GM13976 (cell line): Measurements from ENCODE around the gene ANKRD66.
A peak's percentile ranks its signal among the peaks of the same experiment; 100 is the strongest.

ENCODE experiments used
- DNase-seq: peaks from one replicate; pipeline ENCODE4 v3.0.0; 2012; ENCODE audit warnings: low spot score
- CTCF ChIP-seq: IDR thresholded peaks from 2 replicates; pipeline ENCODE4 v1.5.1; 2012; ENCODE audit warnings: borderline replicate concordance, mild to moderate bottlenecking; ENCODE audit not compliant: insufficient read depth; ENCODE audit errors: extremely low read depth, missing control alignments, control extremely low read depth
- in situ Hi-C: fragments of 300-500 bp; cut with MboI; formaldehyde crosslinking; loops from one replicate; pipeline ENCODE4 v1.12.0; 2022; ENCODE audit warnings: low sequenced_read_pairs, mixed read lengths, inconsistent platforms; ENCODE audit not compliant: unreplicated experiment

The ANKRD66 gene

GRCh38 chr6:46720401-46720800 lies 26.3 kb upstream of the ANKRD66 start:
- DNase-seq, result no peak
- TF ChIP-seq CTCF, result no peak
- in situ Hi-C loops, result no loop called here

DNA sequence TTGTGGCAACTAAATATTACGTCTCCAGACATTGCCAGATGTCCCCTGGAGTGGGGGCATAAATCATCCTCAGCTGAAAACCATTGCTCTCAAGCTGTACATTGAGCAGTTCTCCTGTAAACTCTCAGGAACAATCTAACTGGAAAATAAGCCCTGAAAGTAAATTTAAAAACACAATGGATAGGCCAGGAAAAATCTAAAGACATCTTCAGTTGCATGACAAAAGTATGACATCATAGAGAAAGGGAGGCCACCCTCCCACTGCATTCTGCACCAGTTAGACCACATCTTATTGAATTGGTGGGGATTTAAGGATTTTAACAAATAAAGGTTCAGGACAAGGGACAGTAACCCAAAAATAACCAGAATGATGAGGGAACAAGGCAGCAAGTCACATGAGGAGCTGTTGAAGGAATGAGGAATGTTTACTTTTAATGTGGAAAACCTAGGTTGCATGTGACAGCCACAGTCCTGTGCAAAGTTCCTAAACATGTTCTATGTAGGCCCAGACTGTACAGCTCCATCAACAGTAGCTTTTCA lies 16.9 kb upstream of the ANKRD66 start:
- DNase-seq, result no peak
- no peak for TF ChIP-seq CTCF
- in situ Hi-C loops, result no loop called here

- no peak for TF ChIP-seq CTCF
- in situ Hi-C loops, result no loop called here
- no peak for DNase-seq
These were observed 15.7 kb upstream of the ANKRD66 start for GRCh38 chr6:46730921-46731461.

- no peak for DNase-seq
- in situ Hi-C loops, result no loop called here
- TF ChIP-seq CTCF, result no peak
These were observed 13.4 kb upstream of the ANKRD66 start for GRCh38 chr6:46733341-46733801.

- in situ Hi-C loops, result no loop called here
- peak; percentile 23 for DNase-seq
These were observed 11.6 kb upstream of the ANKRD66 start, which contains the start of gene PLA2G7 for GRCh38 chr6:46734867-46735719. Gene PLA2G7 (minus strand): TSS chr6:46735375. CDS start chr6:46722891, 12,484 bp downstream.

GRCh38 chr6:46735720-46736031 lies 11.1 kb upstream of the ANKRD66 start:
- no peak for DNase-seq
- TF ChIP-seq CTCF, result no peak
- in situ Hi-C loops, result no loop called here

More at GRCh38 chr6:46734867-46735719, 11.6 kb upstream of the ANKRD66 start, which contains the start of gene PLA2G7:
- TF ChIP-seq CTCF, result no peak
